GM20000 (cell line): ENCODE data around the gene CHST11.

Experiments
- DNase-seq: peaks from one replicate; pipeline ENCODE4 v3.0.0; 2012; ENCODE audit warnings: low spot score
- CTCF ChIP-seq: IDR thresholded peaks from 2 replicates; pipeline ENCODE4 v1.5.1; 2012; ENCODE audit warnings: mild to moderate bottlenecking, control low read depth; ENCODE audit errors: extremely low read depth, missing control alignments

The CHST11 gene

DNA sequence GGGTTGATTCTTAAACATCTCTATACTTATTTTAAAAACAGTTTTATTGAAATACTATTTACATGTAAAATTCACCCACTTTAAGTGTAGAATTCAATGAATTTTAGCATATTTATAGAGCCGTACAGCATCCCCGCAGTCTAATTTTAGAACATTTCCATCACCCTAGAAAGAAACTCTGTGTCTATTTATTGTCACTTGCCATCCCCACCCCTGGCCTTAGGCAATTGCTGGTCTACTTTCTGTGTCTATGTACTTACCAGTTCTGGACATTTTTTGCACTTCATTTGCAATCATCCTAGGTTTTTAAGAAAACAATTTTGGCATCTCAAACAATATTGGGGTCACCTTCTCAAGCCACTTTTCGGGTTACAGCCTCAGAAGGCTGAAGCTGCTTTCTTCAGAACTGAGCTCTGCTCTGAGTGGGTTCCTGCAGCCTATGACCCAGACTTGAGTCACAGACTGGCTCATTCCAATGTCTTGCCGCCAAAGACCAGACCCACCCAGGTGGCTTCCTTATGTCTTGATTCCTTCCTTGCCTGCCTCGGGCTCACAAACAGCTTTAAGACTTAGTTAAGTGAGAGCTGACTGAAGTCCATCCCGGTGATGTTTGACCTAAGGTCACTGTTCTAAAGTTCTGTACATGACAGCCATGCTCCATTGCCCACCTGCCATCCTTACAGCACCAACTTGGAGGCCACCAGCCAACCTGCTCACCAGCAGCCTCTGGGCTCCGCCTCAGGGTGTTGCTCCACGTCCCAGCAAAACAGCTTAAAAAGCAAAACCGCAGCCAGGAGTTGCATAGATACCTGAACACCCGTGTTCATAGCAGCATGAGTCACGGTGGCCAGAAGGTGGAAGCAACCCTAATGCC, 131.5 kb downstream of the CHST11 start:
- no peak for TF ChIP-seq CTCF
- DNase-seq, result no peak

GRCh38 chr12:104588921-104589590, 132.3 kb downstream of the CHST11 start:
- no peak for TF ChIP-seq CTCF
- no peak for DNase-seq

- TF ChIP-seq CTCF, result no peak
These were observed 133.3 kb downstream of the CHST11 start for GRCh38 chr12:104590022-104590421.

GRCh38 chr12:104591257-104591885, 134.6 kb downstream of the CHST11 start:
- no peak for TF ChIP-seq CTCF
- no peak for DNase-seq

More at GRCh38 chr12:104590022-104590421, 133.3 kb downstream of the CHST11 start:
- no peak for DNase-seq

DNA sequence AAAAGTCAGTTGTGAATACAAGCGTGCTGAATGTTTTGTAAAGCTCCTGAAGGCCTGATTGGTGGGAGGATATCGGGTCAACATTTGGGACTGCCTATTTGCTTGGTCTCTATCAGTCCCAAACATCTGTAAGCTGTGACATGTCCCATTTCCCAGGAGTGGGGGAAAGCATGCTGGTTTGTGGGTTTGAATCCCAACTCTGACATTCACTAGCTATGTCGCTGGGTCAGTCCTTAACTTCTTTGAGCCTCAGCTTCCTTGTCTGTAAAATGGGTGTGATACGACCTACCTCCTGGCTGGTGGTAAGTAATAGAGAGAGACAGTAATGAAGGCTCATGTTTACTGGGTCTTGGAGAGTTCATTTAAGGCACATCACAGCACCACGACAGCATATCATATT, 136.7 kb downstream of the CHST11 start:
- DNase-seq, result no peak
- TF ChIP-seq CTCF, result no peak

DNA sequence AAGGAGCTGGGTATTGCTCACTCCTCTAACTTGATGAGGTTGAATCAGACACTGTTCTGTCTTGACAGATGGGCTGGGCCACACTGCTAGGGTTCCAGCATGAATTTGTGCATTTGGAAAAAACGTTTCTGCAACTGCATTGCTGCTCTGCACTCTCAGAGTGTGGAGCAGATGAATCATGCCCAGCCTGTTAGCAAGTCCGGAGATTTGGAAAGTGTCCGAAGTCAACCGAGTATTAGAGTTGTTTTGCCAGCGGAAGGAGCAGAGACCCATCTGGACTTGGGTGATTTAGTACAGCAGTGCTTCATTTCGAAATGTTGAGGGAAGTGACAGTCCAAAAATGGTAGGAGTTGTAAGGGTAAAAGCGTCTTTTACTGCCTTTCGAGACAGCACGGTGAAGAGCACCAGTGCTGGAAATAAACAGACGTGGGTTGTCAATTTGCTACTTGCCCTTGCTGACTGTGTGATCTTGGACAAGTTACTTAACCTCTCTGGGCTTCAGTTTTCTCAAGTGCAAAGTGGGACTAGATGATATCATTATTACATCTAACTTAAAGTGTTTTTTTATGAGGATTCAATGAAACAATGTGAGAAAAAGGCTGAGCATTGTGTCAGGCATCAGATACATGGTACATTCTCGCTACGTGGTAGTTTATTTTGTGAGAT, 139.5 kb downstream of the CHST11 start:
- no peak for TF ChIP-seq CTCF

More for the DNA sequence above, 139.5 kb downstream of the CHST11 start:
- no peak for DNase-seq
